K562 (cell line): ENCODE results near the gene GPATCH3. TPM values are rescaled to one million over a fixed set of nuclear protein-coding genes. Genes with fewer than 3 reads are reported as not detected.

Experiments
- ATAC-seq: fragments of 200-7000 bp; cut with Tn5 transposase; 3 replicates; pipeline ENCODE4 v1.9.1; 2020; ENCODE audit warnings: moderate library complexity
- BruUV-seq: library from RNA; stranded (reverse); fragments of 400-500 nt; replicated peaks from 2 replicates; lab custom pipeline; 2021; lab: Mats Ljungman, UMichigan
- CTCF ChIA-PET: fragments of 300-600 bp; formaldehyde crosslinking; extraction: SDS; loops from one replicate; lab custom pipeline; 2021; ENCODE audit warnings: low intra/inter-chr PET ratio; lab: Yijun Ruan, JAX
- POLR2A ChIA-PET: fragments of 300-600, 350-650 bp; sonication (Branson Sonifier 250); formaldehyde crosslinking; extraction: SDS; loops from one replicate; lab custom pipeline; 2021; ENCODE audit warnings: antibody characterized with exemption, inconsistent platforms; lab: Yijun Ruan, JAX
- DNase-seq, 4 experiments: peaks; one replicate each; pipeline versions ENCODE4 v3.0.0 to v3.0.0-alpha.2; 2011 to 2018; ENCODE audit warnings: low spot score in 3 of 4, mixed read lengths in 3 of 4; ENCODE audit errors: extremely low read depth in 1 of 4
- FAIRE-seq: peaks from 2 replicates; lab custom pipeline; 2011; peaks lifted over from hg19 to GRCh38; lab: Jason Lieb, UNC
- H2AFZ ChIP-seq: 2 replicates; pipeline ENCODE4 v1.6.0; 2011; ENCODE audit warnings: low read depth, low read length, control low read depth, inconsistent platforms
- H3K27ac ChIP-seq: fragments of 200-600 bp; 3 replicates; pipeline ENCODE4 v1.8.0; 2011; ENCODE audit warnings: low read depth, mild to moderate bottlenecking, control low read depth, inconsistent platforms, low read length, moderate library complexity, mixed read lengths; ENCODE audit errors: extremely low read depth
- H3K27me3 ChIP-seq, 2 experiments: fragments of 300-600 bp in 1 of 2; 2 replicates in 1 of 2; 3 replicates in 1 of 2; pipeline versions ENCODE4 v1.6.0 to v1.8.0; 2011; ENCODE audit warnings: inconsistent platforms in 2 of 2, low read length in 2 of 2, mild to moderate bottlenecking in 1 of 2, mixed read lengths in 1 of 2, moderate library complexity in 1 of 2; ENCODE audit not compliant: control insufficient read depth in 2 of 2, insufficient read depth in 2 of 2
- H3K36me3 ChIP-seq: fragments of 300-600 bp; 3 replicates; pipeline ENCODE4 v1.8.0; 2011; ENCODE audit warnings: mild to moderate bottlenecking, low read length, inconsistent platforms; ENCODE audit not compliant: control insufficient read depth, insufficient read depth
- H3K4me1 ChIP-seq, 2 experiments: fragments of 200-600 bp in 1 of 2; replicated peaks in 1 of 2; 2 replicates in 1 of 2; 3 replicates in 1 of 2; pipeline versions ENCODE4 v1.5.1 to v1.8.0; 2011; ENCODE audit warnings: inconsistent platforms in 2 of 2, low read length in 2 of 2, mild to moderate bottlenecking in 1 of 2, mixed read lengths in 1 of 2, moderate library complexity in 1 of 2; ENCODE audit not compliant: control insufficient read depth in 2 of 2, insufficient read depth in 2 of 2
- H3K4me2 ChIP-seq: 2 replicates; pipeline ENCODE4 v1.6.1; 2011; ENCODE audit warnings: low read length, control low read depth, inconsistent platforms, mixed read lengths; ENCODE audit not compliant: insufficient read depth
- H3K4me3 ChIP-seq: fragments of 200-600 bp; sonication (generic), shearing (Covaris generic); 2 replicates; pipeline ENCODE4 v1.5.1; 2016; ENCODE audit warnings: control low read depth, inconsistent platforms
- H3K79me2 ChIP-seq: fragments of 200-600 bp; 3 replicates; pipeline ENCODE4 v1.8.0; 2011; ENCODE audit warnings: low read length, inconsistent platforms; ENCODE audit not compliant: control insufficient read depth, insufficient read depth
- H3K9ac ChIP-seq, 2 experiments: 2 replicates each; pipeline versions ENCODE4 v1.6.0 to v1.6.1; 2011; ENCODE audit warnings: low read depth in 2 of 2, low read length in 2 of 2, control low read depth in 1 of 2, inconsistent platforms in 1 of 2, mild to moderate bottlenecking in 1 of 2, mixed read lengths in 1 of 2; ENCODE audit not compliant: insufficient read depth in 1 of 2
- H3K9me1 ChIP-seq: one replicate; pipeline ENCODE4 v1.6.0; 2011; ENCODE audit warnings: inconsistent platforms, mild to moderate bottlenecking, low read length, moderate library complexity; ENCODE audit not compliant: control insufficient read depth, insufficient read depth
- H3K9me3 ChIP-seq: replicated peaks from 2 replicates; pipeline ENCODE4 v1.5.1; 2011; ENCODE audit warnings: low read depth, low read length, inconsistent platforms; ENCODE audit not compliant: control insufficient read depth, insufficient read depth
- H4K20me1 ChIP-seq: replicated peaks from 2 replicates; pipeline ENCODE4 v1.6.1; 2011; ENCODE audit warnings: low read length, inconsistent platforms, mixed read lengths; ENCODE audit not compliant: control insufficient read depth, insufficient read depth
- ARID1B ChIP-seq: fragments of 450-650 bp; IDR thresholded peaks from 2 replicates; pipeline ENCODE4 v1.6.1; 2016; ENCODE audit warnings: antibody characterized with exemption, mild to moderate bottlenecking, inconsistent platforms
- CBFA2T3 ChIP-seq: fragments of 450-650 bp; IDR thresholded peaks from 2 replicates; pipeline ENCODE4 v1.6.1; 2017
- JUN ChIP-seq, 2 experiments: sonication (generic) in 1 of 2; formaldehyde crosslinking in 1 of 2; IDR thresholded peaks; 2 replicates each; pipeline versions ENCODE4 v1.6.1 to v1.8.0; 2012 to 2022; ENCODE audit warnings: borderline replicate concordance in 2 of 2, mild to moderate bottlenecking in 2 of 2, improper control_type of control experiment in 1 of 2, low read depth in 1 of 2, low read length in 1 of 2, missing genetic modification reagents in 1 of 2
- NFIC ChIP-seq: fragments of 450-650 bp; IDR thresholded peaks from 2 replicates; pipeline ENCODE4 v1.6.1; 2017; ENCODE audit warnings: mild to moderate bottlenecking, inconsistent platforms
- RCOR1 ChIP-seq, 2 experiments: IDR thresholded peaks; 2 replicates each; pipeline ENCODE4 v1.6.1; 2012; ENCODE audit warnings: low read depth in 2 of 2, low read length in 2 of 2, borderline replicate concordance in 1 of 2, improper control_type of control experiment in 1 of 2
- TAF1 ChIP-seq: IDR thresholded peaks from 2 replicates; pipeline ENCODE4 v1.6.1; 2011; ENCODE audit warnings: mild to moderate bottlenecking, low read length, moderate library complexity; ENCODE audit not compliant: insufficient read depth, control insufficient read depth, severe bottlenecking; ENCODE audit errors: extremely low read depth
- WGBS: fragments of 100-300 bp; shearing (Covaris generic); methylation state at CpG from one replicate; pipeline ENCODE4 v1.1.6; 2016; ENCODE audit warnings: low coverage, mixed read lengths; ENCODE audit not compliant: insufficient coverage; ENCODE audit errors: missing lambda C conversion rate; 5-methylcytosine and 5-hydroxymethylcytosine counted together
- in situ Hi-C: fragments of 300-500 bp; cut with MboI; formaldehyde crosslinking; loops from 4 replicates; pipeline ENCODE4 v1.15.0; 2018; ENCODE audit warnings: inconsistent platforms, mixed read lengths
- intact Hi-C: fragments of 100-400 bp; cut with micrococcal nuclease; formaldehyde crosslinking; loops from 2 replicates; pipeline ENCODE4 v1.14.2; 2022
- polyA plus RNA-seq, 8 experiments: library from polyadenylated mRNA; depleted of rRNA in 4 of 8; stranded (reverse) in 5 of 8; unstranded in 3 of 8; fragments of >200 nt; fragmentation: Nextera tagmentation in 2 of 8; fragmentation: Illumina TruSeq in 1 of 8; extraction: Ambion mirVana in 2 of 8; extraction: Trizol in 1 of 8; gene quantifications; 2 replicates each; pipeline versions ENCODE4 v1.2.1 to v1.2.3, GENCODE V29; 2011 to 2014; ENCODE audit warnings: inconsistent platforms in 1 of 8, missing spikeins in 1 of 8
- total RNA-seq, 7 experiments: library from RNA; depleted of rRNA in 6 of 7; stranded (reverse); fragments of >200 nt in 6 of 7; fragmentation: Illumina TruSeq in 2 of 7; extraction: Trizol in 2 of 7; gene quantifications; 2 replicates each; pipeline versions ENCODE4 v1.2.1 to v1.2.3, GENCODE V29; 2011 to 2021; ENCODE audit warnings: low replicate concordance in 1 of 7
- TF ChIP-seq, protein P1 (sequence below): sonication (generic); formaldehyde crosslinking; IDR thresholded peaks from 2 replicates; pipeline ENCODE4 v1.9.0; 2022; ENCODE audit warnings: mild to moderate bottlenecking, missing genetic modification reagents
- TF ChIP-seq, protein P2 (sequence below): fragments of 200-600 bp; sonication (generic); IDR thresholded peaks from one replicate; pipeline ENCODE4 v1.6.1; 2012; ENCODE audit warnings: mild to moderate bottlenecking, low read depth, low read length, inconsistent platforms

Gene GPATCH3
- total and polyA plus RNA-seq, 9 of the 15 experiments (the other 6 are each of a cell fraction or from before 2014, with no cell fraction given): 1.6 to 23.0 (median 13.3) TPM

DNA sequence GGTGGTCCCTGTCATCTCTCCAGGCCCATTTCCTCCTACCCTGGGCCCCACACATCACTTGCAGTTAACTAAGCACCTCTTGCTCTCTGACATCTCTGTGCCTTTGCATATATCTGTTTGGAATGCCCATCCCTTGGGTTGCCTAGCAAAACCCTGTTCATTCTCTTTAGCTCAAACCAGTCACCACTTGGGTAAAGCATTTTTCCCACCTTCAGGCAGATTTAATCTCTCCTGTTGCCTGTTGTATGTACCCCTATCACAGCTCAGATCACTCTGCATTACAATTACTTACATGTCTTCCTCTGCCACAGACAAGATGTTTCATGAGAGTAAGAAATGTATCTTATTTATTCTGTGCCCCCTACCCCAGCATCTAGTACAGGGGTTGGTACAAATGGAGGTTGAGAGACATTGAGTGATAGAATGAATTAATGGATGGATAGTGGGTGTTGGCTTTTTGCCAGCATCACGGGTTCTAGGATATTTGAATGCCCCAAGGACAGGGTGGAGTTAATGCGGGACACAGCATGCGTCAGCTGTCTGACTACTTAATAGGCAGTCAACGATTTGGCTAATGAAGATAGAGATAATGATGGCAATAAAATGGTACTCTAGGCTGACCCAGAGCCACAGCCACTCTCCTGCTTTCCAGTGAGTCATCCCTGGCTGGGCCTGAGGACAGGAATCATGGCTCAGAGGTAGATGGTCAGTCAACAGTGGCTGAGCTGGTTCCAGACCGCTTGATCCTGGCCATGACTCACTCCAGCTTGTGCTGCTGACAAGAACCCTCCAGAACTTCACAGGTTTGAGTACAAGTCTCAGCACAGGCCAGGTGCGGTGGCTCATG, 7.0 kb upstream of the GPATCH3 start:
- peak overlapping the region; percentile 20; the same call in 1 of the 2 replicates for H2AFZ ChIP-seq
- peak; percentile 65 for ATAC-seq
- no peak overlapping the region for H3K4me3 ChIP-seq
- no peaks in the 10 kb centered on the region for H3K79me2 ChIP-seq
- FAIRE-seq: peak; percentile 88
- peak overlapping the region in 1 of 2 experiments; percentile 77; a peak in 2 of 4 replicates for H3K9ac ChIP-seq
- in situ Hi-C loops: no loop called here
- 31% methylated on average over 6 of the region's 6 CpGs for WGBS
- BruUV-seq: no TSS peak
- DNase-seq: peak; percentile 51 to 73 (median 64)
- CTCF ChIA-PET: no interaction called here
- no peak overlapping the region for H3K4me2 ChIP-seq
- H3K27ac ChIP-seq: no peak overlapping the region
- no peaks in the 10 kb centered on the region for H4K20me1 ChIP-seq
- POLR2A ChIA-PET: interaction anchor here (0.6 to 1.7 kb wide), 9 partner anchors 9 to 1127 kb away, joined by 3 to 6 read pairs (median 4); partner anchors contain the start of gene GPN2
- H3K27me3 ChIP-seq: no peaks in the 10 kb centered on the region
- no peaks in the 10 kb centered on the region for H3K9me3 ChIP-seq
- intact Hi-C loops: no loop called here
- peaks cover 12% of the 10 kb centered on the region in 2 experiments for H3K4me1 ChIP-seq
- no peaks in the 10 kb centered on the region for H3K9me1 ChIP-seq
- no peaks in the 10 kb centered on the region for H3K36me3 ChIP-seq
- TF ChIP-seq JUN (IDR thresholded peaks at IDR 0.05; ENCODE audit: borderline replicate concordance, low read depth, low read length) (peak; percentile 92), JUN (CRISPR knock-in tag; IDR thresholded peaks at IDR 0.05; ENCODE audit: borderline replicate concordance) (no peak), NFIC (peak; percentile 95), CBFA2T3 (peak; percentile 41), TAF1 (peak; percentile 16), ARID1B (peak; percentile 61), RCOR1 (IDR thresholded peaks at IDR 0.05; ENCODE audit: borderline replicate concordance in 1 of 2, low read depth in 2 of 2, low read length in 2 of 2) (0 out of 4 replicates have a peak, but pooled peaks of 1 of the 2 experiments have one; percentile 31)
- TF ChIP-seq, protein P1, sequence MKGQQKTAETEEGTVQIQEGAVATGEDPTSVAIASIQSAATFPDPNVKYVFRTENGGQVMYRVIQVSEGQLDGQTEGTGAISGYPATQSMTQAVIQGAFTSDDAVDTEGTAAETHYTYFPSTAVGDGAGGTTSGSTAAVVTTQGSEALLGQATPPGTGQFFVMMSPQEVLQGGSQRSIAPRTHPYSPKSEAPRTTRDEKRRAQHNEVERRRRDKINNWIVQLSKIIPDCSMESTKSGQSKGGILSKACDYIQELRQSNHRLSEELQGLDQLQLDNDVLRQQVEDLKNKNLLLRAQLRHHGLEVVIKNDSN (CRISPR knock-in tag): no peak
- TF ChIP-seq, protein P2, sequence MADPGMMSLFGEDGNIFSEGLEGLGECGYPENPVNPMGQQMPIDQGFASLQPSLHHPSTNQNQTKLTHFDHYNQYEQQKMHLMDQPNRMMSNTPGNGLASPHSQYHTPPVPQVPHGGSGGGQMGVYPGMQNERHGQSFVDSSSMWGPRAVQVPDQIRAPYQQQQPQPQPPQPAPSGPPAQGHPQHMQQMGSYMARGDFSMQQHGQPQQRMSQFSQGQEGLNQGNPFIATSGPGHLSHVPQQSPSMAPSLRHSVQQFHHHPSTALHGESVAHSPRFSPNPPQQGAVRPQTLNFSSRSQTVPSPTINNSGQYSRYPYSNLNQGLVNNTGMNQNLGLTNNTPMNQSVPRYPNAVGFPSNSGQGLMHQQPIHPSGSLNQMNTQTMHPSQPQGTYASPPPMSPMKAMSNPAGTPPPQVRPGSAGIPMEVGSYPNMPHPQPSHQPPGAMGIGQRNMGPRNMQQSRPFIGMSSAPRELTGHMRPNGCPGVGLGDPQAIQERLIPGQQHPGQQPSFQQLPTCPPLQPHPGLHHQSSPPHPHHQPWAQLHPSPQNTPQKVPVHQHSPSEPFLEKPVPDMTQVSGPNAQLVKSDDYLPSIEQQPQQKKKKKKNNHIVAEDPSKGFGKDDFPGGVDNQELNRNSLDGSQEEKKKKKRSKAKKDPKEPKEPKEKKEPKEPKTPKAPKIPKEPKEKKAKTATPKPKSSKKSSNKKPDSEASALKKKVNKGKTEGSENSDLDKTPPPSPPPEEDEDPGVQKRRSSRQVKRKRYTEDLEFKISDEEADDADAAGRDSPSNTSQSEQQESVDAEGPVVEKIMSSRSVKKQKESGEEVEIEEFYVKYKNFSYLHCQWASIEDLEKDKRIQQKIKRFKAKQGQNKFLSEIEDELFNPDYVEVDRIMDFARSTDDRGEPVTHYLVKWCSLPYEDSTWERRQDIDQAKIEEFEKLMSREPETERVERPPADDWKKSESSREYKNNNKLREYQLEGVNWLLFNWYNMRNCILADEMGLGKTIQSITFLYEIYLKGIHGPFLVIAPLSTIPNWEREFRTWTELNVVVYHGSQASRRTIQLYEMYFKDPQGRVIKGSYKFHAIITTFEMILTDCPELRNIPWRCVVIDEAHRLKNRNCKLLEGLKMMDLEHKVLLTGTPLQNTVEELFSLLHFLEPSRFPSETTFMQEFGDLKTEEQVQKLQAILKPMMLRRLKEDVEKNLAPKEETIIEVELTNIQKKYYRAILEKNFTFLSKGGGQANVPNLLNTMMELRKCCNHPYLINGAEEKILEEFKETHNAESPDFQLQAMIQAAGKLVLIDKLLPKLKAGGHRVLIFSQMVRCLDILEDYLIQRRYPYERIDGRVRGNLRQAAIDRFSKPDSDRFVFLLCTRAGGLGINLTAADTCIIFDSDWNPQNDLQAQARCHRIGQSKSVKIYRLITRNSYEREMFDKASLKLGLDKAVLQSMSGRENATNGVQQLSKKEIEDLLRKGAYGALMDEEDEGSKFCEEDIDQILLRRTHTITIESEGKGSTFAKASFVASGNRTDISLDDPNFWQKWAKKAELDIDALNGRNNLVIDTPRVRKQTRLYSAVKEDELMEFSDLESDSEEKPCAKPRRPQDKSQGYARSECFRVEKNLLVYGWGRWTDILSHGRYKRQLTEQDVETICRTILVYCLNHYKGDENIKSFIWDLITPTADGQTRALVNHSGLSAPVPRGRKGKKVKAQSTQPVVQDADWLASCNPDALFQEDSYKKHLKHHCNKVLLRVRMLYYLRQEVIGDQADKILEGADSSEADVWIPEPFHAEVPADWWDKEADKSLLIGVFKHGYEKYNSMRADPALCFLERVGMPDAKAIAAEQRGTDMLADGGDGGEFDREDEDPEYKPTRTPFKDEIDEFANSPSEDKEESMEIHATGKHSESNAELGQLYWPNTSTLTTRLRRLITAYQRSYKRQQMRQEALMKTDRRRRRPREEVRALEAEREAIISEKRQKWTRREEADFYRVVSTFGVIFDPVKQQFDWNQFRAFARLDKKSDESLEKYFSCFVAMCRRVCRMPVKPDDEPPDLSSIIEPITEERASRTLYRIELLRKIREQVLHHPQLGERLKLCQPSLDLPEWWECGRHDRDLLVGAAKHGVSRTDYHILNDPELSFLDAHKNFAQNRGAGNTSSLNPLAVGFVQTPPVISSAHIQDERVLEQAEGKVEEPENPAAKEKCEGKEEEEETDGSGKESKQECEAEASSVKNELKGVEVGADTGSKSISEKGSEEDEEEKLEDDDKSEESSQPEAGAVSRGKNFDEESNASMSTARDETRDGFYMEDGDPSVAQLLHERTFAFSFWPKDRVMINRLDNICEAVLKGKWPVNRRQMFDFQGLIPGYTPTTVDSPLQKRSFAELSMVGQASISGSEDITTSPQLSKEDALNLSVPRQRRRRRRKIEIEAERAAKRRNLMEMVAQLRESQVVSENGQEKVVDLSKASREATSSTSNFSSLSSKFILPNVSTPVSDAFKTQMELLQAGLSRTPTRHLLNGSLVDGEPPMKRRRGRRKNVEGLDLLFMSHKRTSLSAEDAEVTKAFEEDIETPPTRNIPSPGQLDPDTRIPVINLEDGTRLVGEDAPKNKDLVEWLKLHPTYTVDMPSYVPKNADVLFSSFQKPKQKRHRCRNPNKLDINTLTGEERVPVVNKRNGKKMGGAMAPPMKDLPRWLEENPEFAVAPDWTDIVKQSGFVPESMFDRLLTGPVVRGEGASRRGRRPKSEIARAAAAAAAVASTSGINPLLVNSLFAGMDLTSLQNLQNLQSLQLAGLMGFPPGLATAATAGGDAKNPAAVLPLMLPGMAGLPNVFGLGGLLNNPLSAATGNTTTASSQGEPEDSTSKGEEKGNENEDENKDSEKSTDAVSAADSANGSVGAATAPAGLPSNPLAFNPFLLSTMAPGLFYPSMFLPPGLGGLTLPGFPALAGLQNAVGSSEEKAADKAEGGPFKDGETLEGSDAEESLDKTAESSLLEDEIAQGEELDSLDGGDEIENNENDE: no peak
